Peyer's patch (tissue), 4 donors: ENCODE measurements around the gene FCMR.

ENCODE experiments used
- CTCF ChIP-seq, 6 experiments: fragments of 450-650 bp in 4 of 6; fragments of 200-600 bp in 2 of 6; sonication (generic) in 1 of 6; IDR thresholded peaks; one replicate each; pipeline ENCODE4 v1.5.1; 2017 to 2019; ENCODE audit warnings: antibody characterized with exemption in 6 of 6, mild to moderate bottlenecking in 3 of 6, moderate library complexity in 1 of 6
- POLR2A ChIP-seq, 2 donors: fragments of 450-650 bp; IDR thresholded peaks; one replicate each; pipeline ENCODE4 v1.5.1; 2017; ENCODE audit warnings: antibody characterized with exemption in 2 of 2, mild to moderate bottlenecking in 2 of 2, moderate library complexity in 2 of 2

- TF ChIP-seq CTCF (IDR thresholded peaks at IDR 0.05) (no peak), POLR2A (IDR thresholded peaks at IDR 0.05) (no peak)
Observed at GRCh38 chr1:206885341-206886060, 36.2 kb downstream of the FCMR start.
